Activated T-cell treated with anti-CD3 and anti-CD28 coated beads, Interleukin-2, amount 50 U/mL, for 48 hours (primary cell): ENCODE results near the gene MN1.

Source experiments
- DNase-seq, 2 experiments: peaks; one replicate each; pipeline ENCODE4 v3.0.0-alpha.2; 2020

Gene MN1

GRCh38 chr22:27799015-27799826 lies 2.3 kb downstream of the MN1 start:
- DNase-seq: no peak

GRCh38 chr22:27798511-27799014 lies 3.0 kb downstream of the MN1 start:
- no peak for DNase-seq

GRCh38 chr22:27797520-27798391 lies 3.8 kb downstream of the MN1 start:
- no peak for DNase-seq

GRCh38 chr22:27796829-27797519 lies 4.6 kb downstream of the MN1 start:
- no peak for DNase-seq

GRCh38 chr22:27795696-27796517 lies 5.6 kb downstream of the MN1 start:
- DNase-seq: no peak

GRCh38 chr22:27795053-27795452 lies 6.5 kb downstream of the MN1 start:
- no peak for DNase-seq

GRCh38 chr22:27794226-27794625 lies 7.3 kb downstream of the MN1 start:
- no peak for DNase-seq

- no peak for DNase-seq
Measured at GRCh38 chr22:27793576-27793975, 8.0 kb downstream of the MN1 start.

- DNase-seq: no peak
Measured at GRCh38 chr22:27792452-27793161, 8.9 kb downstream of the MN1 start.

GRCh38 chr22:27791859-27792241 lies 9.7 kb downstream of the MN1 start:
- DNase-seq: no peak

- DNase-seq: no peak
Measured at GRCh38 chr22:27791159-27791858, 10.2 kb downstream of the MN1 start.

- no peak for DNase-seq
Measured at GRCh38 chr22:27790376-27791158, 11.0 kb downstream of the MN1 start.

GRCh38 chr22:27788500-27789288 lies 12.9 kb downstream of the MN1 start:
- no peak for DNase-seq

- no peak for DNase-seq
Measured at GRCh38 chr22:27786965-27787364, 14.6 kb downstream of the MN1 start.

GRCh38 chr22:27786291-27786932 lies 15.1 kb downstream of the MN1 start:
- DNase-seq: no peak

GRCh38 chr22:27785831-27786230 lies 15.7 kb downstream of the MN1 start:
- DNase-seq: no peak

- no peak for DNase-seq
Measured at GRCh38 chr22:27784120-27784475, 17.5 kb downstream of the MN1 start.

GRCh38 chr22:27783436-27784119 lies 18.0 kb downstream of the MN1 start:
- DNase-seq: no peak
